Thoracic aorta (tissue), 2 donors: Measurements from ENCODE around the gene ATP4A. TPM values are rescaled to one million over a fixed set of nuclear protein-coding genes. Genes with fewer than 3 reads are reported as not detected.

Source experiments
- ATAC-seq: fragments of 150-250 bp; one replicate; pipeline ENCODE4 v1.8.0; 2017; ENCODE audit warnings: low read depth; ENCODE audit not compliant: insufficient number of reproducible peaks, low FRiP score
- DNase-seq: peaks from one replicate; pipeline ENCODE4 v3.0.0-alpha.2; 2020; ENCODE audit warnings: low spot score
- H3K27ac ChIP-seq, 2 donors: fragments of 200-600 bp; sonication (generic); 1 replicate in 1 of 2; 2 replicates in 1 of 2; pipeline ENCODE4 v1.5.1; 2016; ENCODE audit warnings: mild to moderate bottlenecking in 2 of 2, moderate library complexity in 2 of 2
- H3K27me3 ChIP-seq: fragments of 200-600 bp; sonication (generic); replicated peaks from 2 replicates; pipeline ENCODE4 v1.6.0; 2016; ENCODE audit warnings: mild to moderate bottlenecking; ENCODE audit not compliant: insufficient read depth
- H3K36me3 ChIP-seq: fragments of 200-600 bp; sonication (generic); one replicate; pipeline ENCODE4 v1.5.1; 2016
- H3K4me1 ChIP-seq, 2 donors: fragments of 200-600 bp; sonication (generic); 1 replicate in 1 of 2; 2 replicates in 1 of 2; pipeline versions ENCODE4 v1.5.1 to v1.6.0; 2016; ENCODE audit warnings: low read depth in 2 of 2, mild to moderate bottlenecking in 1 of 2; ENCODE audit not compliant: control insufficient read depth in 1 of 2
- H3K4me3 ChIP-seq: fragments of 200-600 bp; sonication (generic); 2 replicates; pipeline ENCODE4 v1.5.1; 2016; ENCODE audit warnings: mild to moderate bottlenecking
- H3K9me3 ChIP-seq: fragments of 200-600 bp; sonication (generic); 2 replicates; pipeline ENCODE4 v1.5.1; 2016
- total RNA-seq, 2 donors: library from RNA; depleted of rRNA; stranded (reverse); fragments of >200 nt; gene quantifications; one replicate each; pipeline versions ENCODE4 v1.1.0 to v1.2.3, GENCODE V29; 2016
- TF ChIP-seq, protein P1 (sequence below): fragments of 200-600 bp; sonication (generic); IDR thresholded peaks from one replicate; pipeline ENCODE4 v1.5.1; 2019; ENCODE audit warnings: antibody characterized with exemption

Gene ATP4A
- total RNA-seq, 2 donors from 2014 or later, result 0.35 TPM; not detected in 1

DNA sequence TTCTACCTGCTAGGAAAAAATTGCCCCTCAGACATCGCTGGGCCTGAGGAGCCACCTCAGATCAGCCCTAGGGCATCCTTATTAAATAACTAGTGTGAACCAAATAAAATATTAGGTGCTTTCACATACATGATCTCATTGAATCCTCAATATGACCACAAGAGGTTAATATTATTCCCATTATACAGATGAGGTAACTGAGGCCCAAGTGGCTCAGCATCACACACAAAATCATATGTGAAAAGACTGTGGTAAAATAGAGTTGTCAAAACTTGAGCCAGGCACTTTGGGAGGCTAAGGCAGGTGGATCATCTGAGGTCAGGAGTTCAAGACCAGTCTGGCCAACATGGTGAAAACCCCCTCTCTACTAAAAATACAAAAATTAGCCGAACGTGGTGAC lies 47.1 kb downstream of the ATP4A start:
- ATAC-seq (no peak), DNase-seq (no peak)
- Histone ChIP-seq H3K27ac (no peak overlapping the region), H3K4me1 (no peaks in the 10 kb centered on the region), H3K27me3 (no peaks in the 10 kb centered on the region), H3K4me3 (no peak overlapping the region), H3K9me3 (no peaks in the 10 kb centered on the region), H3K36me3 (no peaks in the 10 kb centered on the region)
- TF ChIP-seq, protein P1, sequence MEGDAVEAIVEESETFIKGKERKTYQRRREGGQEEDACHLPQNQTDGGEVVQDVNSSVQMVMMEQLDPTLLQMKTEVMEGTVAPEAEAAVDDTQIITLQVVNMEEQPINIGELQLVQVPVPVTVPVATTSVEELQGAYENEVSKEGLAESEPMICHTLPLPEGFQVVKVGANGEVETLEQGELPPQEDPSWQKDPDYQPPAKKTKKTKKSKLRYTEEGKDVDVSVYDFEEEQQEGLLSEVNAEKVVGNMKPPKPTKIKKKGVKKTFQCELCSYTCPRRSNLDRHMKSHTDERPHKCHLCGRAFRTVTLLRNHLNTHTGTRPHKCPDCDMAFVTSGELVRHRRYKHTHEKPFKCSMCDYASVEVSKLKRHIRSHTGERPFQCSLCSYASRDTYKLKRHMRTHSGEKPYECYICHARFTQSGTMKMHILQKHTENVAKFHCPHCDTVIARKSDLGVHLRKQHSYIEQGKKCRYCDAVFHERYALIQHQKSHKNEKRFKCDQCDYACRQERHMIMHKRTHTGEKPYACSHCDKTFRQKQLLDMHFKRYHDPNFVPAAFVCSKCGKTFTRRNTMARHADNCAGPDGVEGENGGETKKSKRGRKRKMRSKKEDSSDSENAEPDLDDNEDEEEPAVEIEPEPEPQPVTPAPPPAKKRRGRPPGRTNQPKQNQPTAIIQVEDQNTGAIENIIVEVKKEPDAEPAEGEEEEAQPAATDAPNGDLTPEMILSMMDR, result no peak

GRCh38 chr19:35514282-35514809 lies 49.1 kb downstream of the ATP4A start:
- ATAC-seq (no peak), DNase-seq (no peak)
- Histone ChIP-seq H3K27ac (no peak overlapping the region), H3K4me1 (peaks cover 5% of the 10 kb centered on the region in 2 donors), H3K9me3 (no peaks in the 10 kb centered on the region), H3K27me3 (no peaks in the 10 kb centered on the region), H3K36me3 (no peaks in the 10 kb centered on the region), H3K4me3 (no peak overlapping the region)
- TF ChIP-seq, protein P1, result no peak

- TF ChIP-seq, protein P1, result no peak
- peaks cover 6 to 9% of the 10 kb centered on the region in 2 donors for H3K4me1 ChIP-seq
- no peaks in the 10 kb centered on the region for H3K9me3 ChIP-seq
- H3K27me3 ChIP-seq, result no peaks in the 10 kb centered on the region
- no peaks in the 10 kb centered on the region for H3K36me3 ChIP-seq
- H3K27ac ChIP-seq, result no peak within 1 kb of the TSS
- no peak within 1 kb of the TSS for H3K4me3 ChIP-seq
- ATAC-seq (no peak), DNase-seq (no peak)
These were observed 49.7 kb downstream of the ATP4A start, which contains the start of gene DMKN for GRCh38 chr19:35513628-35514281. Gene DMKN, minus strand, starts transcription at chr19:35513649. Its CDS starts 174 bp downstream, at chr19:35513475.

GRCh38 chr19:35512831-35513627 lies 50.4 kb downstream of the ATP4A start:
- TF ChIP-seq, protein P1, result no peak
- no peak overlapping the region for H3K27ac ChIP-seq
- ATAC-seq (no peak), DNase-seq (no peak)
- H3K4me1 ChIP-seq, result peaks cover 6 to 9% of the 10 kb centered on the region in 2 donors
- H3K36me3 ChIP-seq, result no peaks in the 10 kb centered on the region
- H3K27me3 ChIP-seq, result no peaks in the 10 kb centered on the region
- H3K9me3 ChIP-seq, result no peaks in the 10 kb centered on the region
- no peak overlapping the region for H3K4me3 ChIP-seq

GRCh38 chr19:35511337-35511736 lies 52.1 kb downstream of the ATP4A start:
- H3K36me3 ChIP-seq, result no peaks in the 10 kb centered on the region
- H3K27me3 ChIP-seq, result no peaks in the 10 kb centered on the region
- H3K9me3 ChIP-seq, result no peaks in the 10 kb centered on the region
- peaks cover 6 to 9% of the 10 kb centered on the region in 2 donors for H3K4me1 ChIP-seq
- ATAC-seq (no peak), DNase-seq (no peak)
- no peak overlapping the region for H3K4me3 ChIP-seq
- no peak overlapping the region for H3K27ac ChIP-seq
- TF ChIP-seq, protein P1, result no peak
